Measurements from ENCODE around the gene PTCRA.
"Not testable (repeated sequence)": the region's sequence is repeated elsewhere in the genome, so short reads cannot be mapped to it uniquely, and the experiment has no call there.

PTCRA gene

GRCh38 chr6:42938428-42938796, 22.6 kb downstream of the PTCRA start:
- Histone ChIP-seq H3K27ac (no peak overlapping the region), H3K4me3 (no peak overlapping the region)

- H3K27ac ChIP-seq = no peak overlapping the region
Observed at GRCh38 chr6:42938987-42939809, 23.3 kb downstream of the PTCRA start.

GRCh38 chr6:42939810-42940167, 23.9 kb downstream of the PTCRA start:
- Histone ChIP-seq H3K27ac (no peak overlapping the region), H3K4me3 (no peak overlapping the region)

More at GRCh38 chr6:42938987-42939809, 23.3 kb downstream of the PTCRA start:
- no peak overlapping the region for H3K4me3 ChIP-seq

- no peak overlapping the region for H3K27ac ChIP-seq
- H3K4me3 ChIP-seq = no peak overlapping the region
Observed at GRCh38 chr6:42940493-42941045, 24.7 kb downstream of the PTCRA start.

- H3K4me3 ChIP-seq, H3K27ac ChIP-seq: not testable (repeated sequence)
Observed at GRCh38 chr6:42941356-42941755, 25.5 kb downstream of the PTCRA start.

- Histone ChIP-seq H3K27ac (no peak overlapping the region), H3K4me3 (no peak overlapping the region)
Observed at GRCh38 chr6:42942444-42942843, 26.6 kb downstream of the PTCRA start.

- Histone ChIP-seq H3K4me3 (no peak overlapping the region), H3K27ac (no peak overlapping the region)
Observed at GRCh38 chr6:42947950-42948349, 32.1 kb downstream of the PTCRA start.

GRCh38 chr6:42952389-42952788, 36.5 kb downstream of the PTCRA start:
- H3K27ac ChIP-seq = no peak overlapping the region
- no peak overlapping the region for H3K4me3 ChIP-seq

- not testable (repeated sequence) for H3K27ac ChIP-seq, H3K4me3 ChIP-seq
Observed at GRCh38 chr6:42954405-42954804, 38.6 kb downstream of the PTCRA start.

- H3K4me3 ChIP-seq = no peak overlapping the region
- H3K27ac ChIP-seq = no peak overlapping the region
Observed at GRCh38 chr6:42958125-42958524, 42.3 kb downstream of the PTCRA start.

- Histone ChIP-seq H3K27ac (no peak overlapping the region), H3K4me3 (peak overlapping the region in 6 of 7 experiments; percentile 20 to 48 (median 37))
Observed at GRCh38 chr6:42959917-42960242, 44.0 kb downstream of the PTCRA start.

GRCh38 chr6:42960243-42961019, 44.6 kb downstream of the PTCRA start, which contains the start of gene GNMT:
Gene GNMT, plus strand, starts transcription at chr6:42960754. Its CDS starts 14 bp downstream, at chr6:42960768.
- Histone ChIP-seq H3K27ac (peak within 1 kb of the TSS in 3 of 21 experiments; percentile 16 to 71 (median 53)), H3K4me3 (peak within 1 kb of the TSS; percentile 20 to 48 (median 35))

- Histone ChIP-seq H3K4me3 (peak overlapping the region; percentile 20 to 48 (median 35)), H3K27ac (peak overlapping the region in 3 of 21 experiments; percentile 16 to 71 (median 53))
Observed at GRCh38 chr6:42961020-42961470, 45.2 kb downstream of the PTCRA start.

- Histone ChIP-seq H3K27ac (no peak overlapping the region), H3K4me3 (no peak overlapping the region)
Observed at GRCh38 chr6:42962096-42962495, 46.2 kb downstream of the PTCRA start.

- H3K27ac ChIP-seq = no peak overlapping the region
- no peak overlapping the region for H3K4me3 ChIP-seq
Observed at GRCh38 chr6:42962502-42963178, 46.8 kb downstream of the PTCRA start.

GRCh38 chr6:42963179-42963854, 47.5 kb downstream of the PTCRA start:
- no peak overlapping the region for H3K4me3 ChIP-seq
- H3K27ac ChIP-seq = no peak overlapping the region

GRCh38 chr6:42963855-42964605, 48.2 kb downstream of the PTCRA start:
- H3K27ac ChIP-seq = no peak overlapping the region
- H3K4me3 ChIP-seq = no peak overlapping the region

- no peak overlapping the region for H3K4me3 ChIP-seq
- H3K27ac ChIP-seq = no peak overlapping the region
Observed at GRCh38 chr6:42966571-42966970, 50.7 kb downstream of the PTCRA start.

- Histone ChIP-seq H3K27ac (no peak overlapping the region), H3K4me3 (no peak overlapping the region)
Observed at GRCh38 chr6:42967228-42967627, 51.4 kb downstream of the PTCRA start.

All from skin epidermis (tissue), 12 donors.